Stimulated activated CD8-positive, alpha-beta memory T cell treated with anti-CD3 and anti-CD28 coated beads, Interleukin-12 subunit alpha, Interleukin-12 subunit beta, amount 100 ng/mL, for 24 hours (primary cell): Measurements from ENCODE around the gene PDE1C.
"Not testable (repeated sequence)": the region's sequence is repeated elsewhere in the genome, so short reads cannot be mapped to it uniquely, and the experiment has no call there.

Source experiments
- DNase-seq: peaks from one replicate; pipeline ENCODE4 v3.0.0-alpha.2; 2020; ENCODE audit errors: extremely low read depth

PDE1C gene

DNA sequence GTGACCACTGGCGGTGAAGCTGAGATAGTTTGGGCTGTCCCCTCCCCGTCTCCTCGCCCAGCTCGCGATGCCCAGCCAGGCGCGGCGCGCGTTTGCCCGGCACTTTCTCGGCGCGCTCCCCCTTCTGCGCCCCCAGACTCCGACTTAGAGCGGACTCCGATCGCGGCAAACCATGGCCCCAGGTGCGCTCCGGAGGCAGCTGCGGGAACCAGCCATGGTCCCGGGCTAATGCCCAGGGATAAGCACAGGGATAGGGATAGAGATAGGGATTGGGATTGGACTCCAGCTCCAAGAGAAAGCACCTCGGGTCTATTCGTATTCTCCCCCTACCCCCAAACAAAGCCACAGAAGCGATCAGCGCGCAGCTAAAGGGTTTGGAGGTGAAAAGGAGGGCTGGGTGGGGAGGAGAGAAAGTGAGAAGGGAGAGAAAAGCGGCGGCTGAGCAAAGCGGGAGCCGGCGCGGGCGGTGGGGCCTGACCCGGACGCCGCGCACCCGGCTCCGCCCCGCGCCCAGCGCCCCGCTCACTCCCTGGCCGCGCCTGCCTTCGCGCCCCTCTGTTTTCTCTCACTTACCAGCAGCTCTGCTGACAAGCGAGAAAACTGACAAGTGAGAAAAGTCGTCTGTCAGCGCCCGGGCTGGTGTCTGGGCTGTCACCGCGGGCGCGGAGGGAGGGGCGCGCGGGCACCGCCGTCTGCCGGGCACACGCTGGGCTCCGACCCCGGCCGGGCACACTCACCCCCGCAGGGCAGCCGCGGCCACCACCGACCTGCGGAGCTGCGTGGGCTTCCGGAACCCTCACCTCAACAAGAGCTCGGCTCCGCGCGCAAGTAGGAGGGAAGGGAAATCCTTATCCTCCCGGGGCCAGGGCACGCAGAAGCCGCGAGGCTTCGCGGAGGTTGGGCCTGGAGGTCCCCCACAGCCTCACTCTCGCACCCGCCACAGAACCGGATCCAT, at the start of gene PDE1C:
PDE1C (minus strand) TSS at position 2 of the 955 bp plus-strand sequence.
- DNase-seq = no peak

DNA sequence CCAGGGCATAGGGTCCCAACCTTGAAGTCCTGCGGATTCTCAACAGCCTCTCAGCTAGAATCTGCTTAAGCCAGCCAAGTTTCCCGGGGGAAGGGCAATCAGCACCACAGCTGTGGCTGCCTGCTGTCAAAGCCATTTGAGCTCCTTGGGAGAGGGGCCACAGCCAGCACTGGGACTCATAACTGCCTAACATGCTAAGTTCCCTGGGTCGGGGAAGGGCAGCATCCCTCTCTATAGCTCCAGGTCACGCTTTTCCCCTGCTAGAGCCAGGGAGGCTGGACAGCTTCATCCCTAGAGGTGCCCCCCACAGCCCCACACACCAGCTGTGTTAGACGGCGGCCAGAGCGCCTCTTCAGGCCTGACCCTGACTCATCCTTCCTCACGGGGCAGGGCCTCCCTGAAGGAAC, 49.6 kb upstream of the PDE1C start:
- no peak for DNase-seq

DNA sequence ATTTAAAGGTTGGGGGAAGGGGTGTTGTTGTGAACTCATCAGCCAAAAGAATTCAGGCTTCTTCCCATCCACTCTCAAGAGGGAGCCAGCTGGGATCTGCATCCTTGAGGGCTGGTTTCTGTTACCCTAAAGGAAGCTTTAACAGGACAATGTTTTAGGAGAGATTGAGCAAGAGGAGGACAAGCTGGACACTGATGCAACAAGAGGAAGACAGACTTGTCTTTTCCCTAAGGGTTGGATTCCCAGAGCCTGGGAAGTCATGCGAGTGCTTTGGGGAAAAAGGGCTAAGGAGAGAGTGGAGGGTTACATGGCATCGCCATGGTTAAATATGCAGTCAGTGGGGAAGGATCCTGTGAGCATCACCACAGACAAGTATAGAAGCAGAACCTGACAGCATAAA, 47.6 kb upstream of the PDE1C start:
- DNase-seq = no peak

DNA sequence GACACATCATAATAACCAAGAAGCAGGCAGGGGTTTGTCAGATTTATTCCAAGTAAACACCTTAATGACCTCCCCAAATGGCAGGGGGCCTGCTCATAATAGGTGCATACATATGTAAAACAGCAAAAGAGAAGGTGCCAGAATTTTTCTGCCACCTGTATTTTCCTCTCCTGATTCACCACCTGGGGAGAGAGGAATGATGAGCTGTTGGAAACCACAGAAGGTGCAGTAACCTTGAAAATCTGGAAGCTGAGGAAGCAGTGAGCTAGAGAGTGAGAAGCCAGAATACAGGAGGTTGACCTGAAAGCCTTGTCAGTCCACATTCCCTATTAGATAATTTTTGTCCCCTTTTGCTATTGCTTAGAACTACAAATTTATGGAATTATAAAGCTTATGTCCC, 46.2 kb upstream of the PDE1C start:
- no peak for DNase-seq

DNA sequence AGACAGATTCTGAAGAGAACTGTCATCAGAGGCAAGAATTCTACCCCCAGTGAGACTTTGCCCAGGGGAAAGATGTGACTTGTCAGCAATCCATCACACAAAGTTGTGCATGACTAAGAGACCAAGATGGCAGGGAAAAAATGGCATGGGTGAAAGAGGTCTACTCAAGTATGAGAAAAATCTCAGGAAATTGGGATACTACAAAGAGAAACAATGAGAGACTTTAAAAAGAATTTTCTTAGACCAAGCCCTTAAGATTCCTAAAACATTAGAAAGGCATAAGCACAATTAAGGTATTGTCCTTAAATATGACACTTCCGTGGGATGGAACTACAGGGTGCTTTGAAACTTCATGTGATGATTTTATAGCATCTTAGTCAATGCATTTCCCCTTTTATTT, 45.6 kb upstream of the PDE1C start:
- no peak for DNase-seq

DNA sequence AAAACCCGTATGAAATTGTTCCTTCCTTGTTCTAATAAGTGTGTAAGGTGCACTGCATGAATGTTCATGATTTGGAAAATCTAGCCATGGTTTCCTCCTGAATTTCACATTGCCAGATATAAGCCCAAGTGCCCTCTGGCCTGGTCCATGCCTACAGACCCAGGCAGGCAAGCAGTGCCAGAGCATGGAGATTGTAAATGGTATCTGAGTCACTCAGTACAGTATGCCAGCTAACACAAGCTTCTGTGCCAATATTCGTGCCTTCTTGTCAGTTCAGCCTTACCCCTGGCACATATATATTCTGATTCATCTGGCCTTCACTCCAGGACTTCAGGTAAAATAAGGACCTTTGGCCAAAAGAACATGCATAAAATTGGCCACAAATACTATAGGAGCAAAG, 38.4 kb upstream of the PDE1C start:
- no peak for DNase-seq

DNA sequence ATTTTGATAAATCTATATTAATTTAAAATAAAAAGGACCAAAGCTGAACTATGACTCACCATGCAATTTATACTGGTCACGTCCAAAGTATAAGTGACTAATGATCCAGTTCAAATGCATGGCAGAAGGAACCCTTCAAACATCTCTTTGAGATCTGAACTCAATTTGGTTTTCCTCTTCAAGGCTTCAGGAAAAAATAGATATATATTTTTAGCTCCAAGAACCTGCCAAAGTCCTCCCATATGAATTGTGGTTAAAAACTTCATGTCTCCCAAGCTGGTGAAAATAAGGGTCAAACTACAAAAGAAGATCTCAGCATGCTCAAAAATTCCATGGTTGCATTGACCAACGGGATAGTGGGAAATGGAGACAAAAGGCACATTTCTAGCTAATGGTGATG, 34.6 kb upstream of the PDE1C start:
- no peak for DNase-seq

DNA sequence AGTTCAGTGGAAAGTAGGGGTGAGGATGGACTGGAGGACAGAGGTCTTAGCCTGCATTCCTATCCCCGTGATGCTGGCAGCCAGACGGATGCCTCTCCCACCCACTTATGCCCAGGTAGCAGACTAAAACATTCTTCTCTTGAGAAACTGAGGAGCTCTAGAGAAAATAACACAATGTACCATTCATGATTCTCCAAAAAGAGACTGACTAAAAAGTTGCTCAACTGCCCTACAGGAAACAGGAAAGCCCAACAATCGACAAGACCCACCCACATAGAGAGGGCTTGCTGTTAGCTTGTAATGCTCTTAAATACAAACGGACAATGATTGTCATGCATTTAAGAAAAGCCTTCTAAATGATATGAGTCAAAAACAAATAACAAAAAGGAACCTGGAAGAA, 33.2 kb upstream of the PDE1C start:
- no peak for DNase-seq

DNA sequence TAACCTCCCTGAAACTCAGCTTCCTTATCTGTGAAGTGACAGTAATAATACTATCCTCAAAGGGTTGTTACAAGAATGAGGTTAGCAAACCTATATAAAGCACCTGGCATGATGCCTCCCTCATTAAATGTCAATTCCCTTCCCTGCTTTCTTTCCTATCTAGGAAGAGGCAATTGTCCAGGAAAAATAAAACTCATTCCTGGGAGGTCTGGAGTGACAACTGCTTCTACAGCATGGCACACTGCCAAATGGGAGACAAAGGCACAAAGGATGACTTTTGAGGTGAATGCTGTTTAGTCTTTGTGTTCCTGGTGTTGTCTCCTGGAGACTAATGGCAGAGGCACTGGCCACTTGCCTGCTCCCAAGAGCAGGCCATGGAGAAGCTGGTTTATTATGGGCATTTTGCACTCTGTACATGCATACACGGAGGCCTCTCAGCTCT, 32.2 kb upstream of the PDE1C start:
- DNase-seq = no peak

DNA sequence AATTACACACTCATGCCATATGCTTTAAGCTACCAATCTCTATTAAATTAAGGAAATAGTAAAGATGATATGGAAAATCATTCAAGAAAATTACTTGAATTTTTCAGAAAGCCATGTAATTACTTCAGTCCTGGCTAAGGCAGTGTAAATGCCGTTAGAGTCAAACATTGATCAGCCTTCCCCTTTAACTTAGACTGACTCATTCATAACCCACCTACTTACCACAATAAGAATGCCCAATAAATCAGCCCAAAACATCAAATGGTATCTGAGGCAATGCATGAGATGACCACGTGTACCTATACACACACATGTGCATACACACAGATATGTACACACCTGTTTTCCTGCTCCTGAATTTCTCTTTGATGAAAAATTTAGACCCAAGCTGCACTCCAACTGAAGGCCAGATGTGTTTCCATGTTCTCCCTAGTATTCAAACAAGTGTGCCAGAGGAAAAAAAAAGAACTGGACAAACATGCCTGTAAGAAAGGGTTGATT, 30.2 kb upstream of the PDE1C start:
- no peak for DNase-seq

DNA sequence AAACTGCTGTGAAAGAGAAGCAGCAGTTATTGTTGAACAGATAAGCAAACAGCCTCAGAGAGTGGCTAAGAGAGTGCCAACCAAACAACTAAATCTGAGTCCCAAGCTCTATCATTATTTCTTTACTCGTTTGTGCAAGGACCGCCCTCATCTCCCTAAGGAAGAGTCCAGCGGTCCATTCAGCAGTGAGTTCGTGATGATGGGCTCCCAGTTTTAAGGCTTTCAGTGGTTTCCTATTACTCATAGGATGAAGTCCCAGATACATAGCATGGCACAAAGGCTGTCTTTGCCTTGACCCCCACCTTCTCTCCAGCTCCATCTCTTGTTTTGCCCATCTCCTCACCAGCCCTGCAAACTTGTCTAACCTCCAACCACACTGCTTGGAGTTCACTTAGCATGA, 24.3 kb upstream of the PDE1C start:
- no peak for DNase-seq

DNA sequence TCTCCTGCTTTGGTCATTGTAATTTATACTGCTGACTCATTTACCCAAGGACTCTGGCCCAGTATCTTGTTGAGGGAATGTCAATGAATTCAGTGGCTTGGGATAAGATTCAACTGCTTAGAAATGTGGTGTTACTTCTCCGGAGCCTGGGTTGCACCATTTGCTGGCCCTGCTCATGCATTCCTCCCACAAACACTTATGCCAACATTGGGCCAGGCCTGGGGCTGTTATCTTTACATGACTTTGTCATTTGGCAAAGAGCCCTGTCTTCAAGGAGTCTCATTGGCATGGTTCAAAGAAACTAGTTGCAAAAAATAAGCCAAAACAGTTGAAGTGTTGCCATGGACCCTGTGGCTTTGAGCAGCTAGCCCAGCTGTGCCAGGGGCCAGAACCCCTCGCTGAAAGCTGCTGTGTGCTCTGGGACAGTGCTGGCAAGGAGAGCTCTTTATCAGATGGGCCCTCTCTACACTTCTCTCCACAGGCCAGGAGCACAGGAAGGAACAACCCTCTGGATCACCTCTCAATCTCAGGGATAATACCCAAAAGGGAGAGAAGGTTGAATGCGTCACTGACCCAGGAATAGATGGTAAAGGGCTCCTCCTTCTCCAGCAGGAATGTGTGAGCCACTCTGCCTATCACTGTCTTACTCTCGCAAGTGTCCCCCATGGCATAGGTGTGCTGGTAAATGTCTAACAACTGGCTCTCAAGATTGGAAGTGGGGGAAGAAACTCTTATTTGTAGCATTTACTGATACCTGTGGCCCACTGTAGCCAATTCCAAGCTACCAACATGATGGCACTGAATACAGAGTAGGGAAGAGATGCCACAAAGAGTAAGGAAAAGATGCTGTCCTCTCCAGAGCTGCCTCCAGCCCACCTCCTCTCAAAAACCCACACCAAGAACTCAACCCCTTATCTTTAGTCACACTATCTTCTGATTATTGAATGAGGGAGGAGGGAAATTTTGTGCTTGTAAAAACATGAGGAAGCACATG, 23.5 kb upstream of the PDE1C start:
- no peak for DNase-seq

DNA sequence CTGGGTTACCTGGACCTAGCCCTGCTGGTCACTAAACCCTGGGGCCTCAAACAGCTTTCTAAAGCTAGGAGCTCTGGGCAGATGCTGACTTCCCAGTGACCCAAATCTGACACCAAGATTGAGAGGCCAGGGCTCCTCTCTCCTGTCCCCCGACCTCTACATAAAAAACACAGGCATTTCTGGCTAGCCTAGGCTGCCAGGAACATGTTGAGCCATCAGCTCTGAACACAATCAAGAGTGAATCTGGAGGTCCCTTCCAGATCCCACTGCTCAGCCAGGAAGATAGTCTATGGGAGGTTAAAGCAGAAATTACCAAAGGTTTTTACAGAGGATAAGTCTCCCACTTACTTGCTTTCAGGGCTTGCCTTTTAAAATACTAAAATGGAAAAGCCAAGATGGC, 22.1 kb upstream of the PDE1C start:
- no peak for DNase-seq

DNA sequence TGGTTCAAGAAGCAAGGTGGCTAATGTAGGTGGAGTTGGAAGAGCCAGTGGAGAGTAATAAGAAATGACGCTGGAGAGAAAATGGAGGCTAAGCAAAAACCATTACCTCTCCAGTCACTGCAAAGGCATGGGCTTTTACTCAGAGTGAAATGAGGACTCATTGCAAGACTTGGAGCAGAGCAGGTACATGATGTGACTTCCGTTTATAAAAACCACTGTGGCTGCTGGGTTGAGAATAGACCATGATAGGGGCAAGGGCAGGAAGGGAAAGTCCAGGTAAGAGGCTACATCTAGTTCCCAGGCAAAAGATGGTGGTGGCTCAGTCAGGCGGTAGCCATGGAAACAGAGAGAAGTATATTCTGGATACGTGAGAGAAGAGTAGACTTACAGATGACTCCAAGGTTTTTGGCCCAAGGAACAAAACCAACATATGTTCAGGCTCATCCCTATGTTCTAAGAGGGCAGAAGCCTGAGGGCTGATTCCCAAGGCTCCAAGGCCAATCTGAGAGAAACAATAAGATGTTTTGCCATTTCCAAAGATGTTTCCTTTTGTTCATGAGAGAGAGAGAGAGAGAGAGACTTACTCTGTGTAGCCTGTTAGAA, 21.5 kb upstream of the PDE1C start:
- DNase-seq = no peak

DNA sequence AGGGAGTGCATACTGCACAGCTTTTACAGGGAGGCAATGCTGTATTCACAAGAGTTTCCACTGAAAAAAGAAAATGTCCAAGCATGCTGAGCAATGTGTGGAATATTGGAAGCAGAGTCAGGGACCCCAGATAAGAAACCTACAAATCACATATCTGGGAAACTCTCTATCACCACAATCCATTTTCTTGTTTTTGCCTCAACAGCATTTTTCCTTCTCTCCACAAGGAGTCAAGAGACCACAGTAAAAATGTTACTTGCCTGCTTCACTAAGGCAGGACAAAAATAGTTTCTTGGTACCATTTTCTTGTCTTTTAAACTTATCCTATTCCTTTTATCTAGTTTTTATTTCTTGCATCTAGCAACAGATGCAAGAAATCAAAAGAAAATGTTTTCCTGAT, 19.5 kb upstream of the PDE1C start:
- no peak for DNase-seq

DNA sequence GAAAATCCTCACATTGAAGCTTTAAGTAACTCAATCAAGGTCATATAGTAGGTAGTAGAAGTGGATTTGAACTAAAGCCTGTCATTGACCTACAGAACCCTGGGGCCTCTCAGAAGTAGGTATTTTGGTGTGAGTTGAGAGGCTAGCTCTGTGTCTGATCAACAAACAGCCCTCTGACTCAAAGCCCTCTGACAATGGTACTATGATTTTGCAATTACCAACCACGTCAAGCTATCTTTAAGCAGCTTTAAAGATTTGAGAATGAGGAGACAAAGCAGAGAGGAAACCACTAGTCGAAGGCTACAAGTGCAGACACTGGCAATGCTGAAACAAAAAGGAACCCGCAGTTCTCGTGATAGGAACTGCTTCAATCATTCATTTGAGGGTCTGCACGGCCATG, 19.0 kb upstream of the PDE1C start:
- no peak for DNase-seq

DNA sequence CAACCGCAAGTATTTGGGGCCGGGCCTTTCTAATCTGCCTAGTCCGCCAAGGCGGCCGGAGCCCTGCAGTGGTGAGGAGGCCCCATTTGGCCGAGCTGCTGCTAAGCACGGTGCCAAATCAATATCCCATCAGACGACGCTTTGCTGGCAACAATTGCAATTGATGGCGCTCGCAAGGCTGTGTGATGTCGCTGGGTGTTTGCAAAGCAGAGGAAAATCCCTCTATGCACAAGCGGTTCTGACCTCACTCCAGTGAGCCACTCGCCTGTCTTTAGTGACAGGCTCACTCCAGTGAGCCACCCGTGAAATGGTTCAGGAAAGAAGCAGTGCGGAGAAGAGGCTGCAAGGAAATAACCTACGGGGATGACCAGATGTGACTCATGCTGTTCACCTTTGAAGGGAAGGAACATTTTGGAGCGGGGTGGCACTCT, 18.3 kb upstream of the PDE1C start:
- DNase-seq = no peak

DNA sequence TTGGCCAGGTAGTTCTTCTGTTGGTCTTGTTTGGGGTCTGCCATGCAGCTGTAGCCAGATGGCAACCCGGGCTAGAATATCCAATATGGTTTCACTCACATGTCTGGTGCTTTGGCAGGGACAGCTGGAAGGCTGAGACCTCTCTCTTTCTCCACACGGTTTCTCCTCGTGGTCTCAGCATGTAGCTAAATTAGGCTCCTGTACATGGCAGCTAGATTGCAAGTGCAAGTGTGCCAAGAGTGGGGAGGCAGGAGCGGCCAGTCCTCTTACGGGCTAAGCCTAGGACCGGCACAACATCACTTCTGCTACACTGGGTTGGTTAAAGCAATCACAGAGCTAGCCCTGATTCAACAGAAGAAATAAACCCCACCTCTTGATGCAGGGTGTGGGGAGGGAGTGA, 9.3 kb upstream of the PDE1C start:
- no peak for DNase-seq

DNA sequence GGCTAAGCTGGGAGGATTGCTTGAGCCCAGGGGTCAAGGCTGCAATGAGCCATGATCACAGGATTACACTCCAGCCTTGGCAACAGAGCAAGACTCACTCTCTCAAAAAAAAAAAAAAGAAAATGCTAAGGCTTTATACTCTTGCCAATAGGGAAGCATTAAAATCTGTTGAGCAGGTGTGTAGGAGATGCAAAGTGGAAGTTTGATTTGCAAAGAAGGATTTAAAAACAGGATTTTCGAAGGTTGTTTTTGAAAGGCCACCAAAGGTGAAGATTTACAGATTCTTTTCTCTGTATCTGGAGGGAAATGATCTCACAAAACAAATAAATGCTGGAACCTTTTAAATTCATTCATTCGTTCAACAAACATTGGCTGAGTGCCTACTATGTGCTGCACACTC, 8.6 kb upstream of the PDE1C start:
- DNase-seq = no peak

DNA sequence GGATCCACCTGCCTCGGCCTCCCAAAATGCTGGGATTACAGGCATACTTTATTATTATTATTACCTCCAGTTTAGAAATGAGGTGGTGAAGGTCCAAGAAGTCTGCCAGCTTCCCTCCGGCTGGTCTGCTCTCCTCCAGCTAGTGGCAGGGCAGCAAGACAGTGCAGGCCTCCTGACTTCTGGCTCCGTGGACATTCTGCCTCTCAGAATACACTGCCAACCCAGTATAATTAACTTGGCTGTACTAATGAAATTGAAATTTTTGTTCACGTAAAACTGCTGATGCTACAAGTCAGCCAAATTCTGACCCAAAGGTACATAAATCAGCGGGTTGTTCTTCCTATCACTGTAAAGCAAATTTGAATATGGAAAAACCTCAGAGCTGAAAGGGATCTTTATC, 7.6 kb upstream of the PDE1C start:
- DNase-seq = no peak

DNA sequence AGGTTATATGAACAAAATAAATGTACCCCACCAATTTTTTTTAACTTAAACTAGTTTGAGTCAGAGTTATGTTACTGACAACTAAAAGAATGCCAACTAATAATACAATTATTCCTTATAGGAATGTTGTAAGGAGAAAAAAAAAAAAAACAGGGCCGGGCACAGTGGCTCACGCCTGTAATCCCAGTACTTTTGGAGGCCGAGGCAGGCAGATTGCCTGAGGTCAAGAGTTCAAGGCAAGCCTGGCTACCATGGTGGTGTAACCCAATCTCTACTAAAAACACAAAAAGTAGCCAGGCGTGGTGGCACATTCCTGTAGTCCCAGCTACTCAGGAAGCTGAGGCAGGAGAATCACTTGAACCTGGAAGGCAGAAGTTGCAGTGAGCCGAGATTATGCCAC, 6.6 kb upstream of the PDE1C start:
- not testable (repeated sequence) for DNase-seq

DNA sequence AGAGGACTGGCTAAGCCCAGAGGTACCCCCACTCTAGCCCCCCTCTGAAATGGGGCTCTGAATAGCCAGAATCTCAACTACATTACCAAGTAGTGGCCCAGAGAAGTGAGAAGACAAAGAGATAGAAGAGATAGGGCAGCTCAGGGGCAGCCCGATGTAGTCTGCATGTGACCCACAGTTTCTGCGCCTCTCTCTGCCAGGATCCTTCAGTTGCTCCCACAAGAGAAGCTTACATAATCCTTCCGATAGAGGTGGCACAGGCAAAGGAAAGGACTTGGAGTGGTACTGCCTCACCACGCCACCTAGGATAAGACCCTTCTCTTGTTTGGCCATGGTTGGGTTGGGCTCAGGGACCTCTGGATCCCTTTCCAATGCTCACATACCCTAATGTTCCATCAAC, 5.4 kb upstream of the PDE1C start:
- DNase-seq = no peak
